CD14-positive monocyte (primary cell): ENCODE results near the gene SLC32A1. TPM values are rescaled to one million over a fixed set of nuclear protein-coding genes. Genes with fewer than 3 reads are reported as not detected.

Experiments used
- DNase-seq, 3 donors: peaks; one replicate each; pipeline ENCODE4 v3.0.0-alpha.2; 2011 to 2022
- H2AFZ ChIP-seq: 2 replicates; pipeline ENCODE4 v1.6.0; 2012; ENCODE audit warnings: mild to moderate bottlenecking, low read depth, low read length, inconsistent platforms; ENCODE audit not compliant: insufficient read depth, poor library complexity, severe bottlenecking
- H3K27ac ChIP-seq, 2 donors: 1 replicate in 1 of 2; 2 replicates in 1 of 2; pipeline ENCODE4 v1.5.1; 2012 to 2013; ENCODE audit warnings: low read length in 2 of 2, control low read depth in 1 of 2, inconsistent platforms in 1 of 2, low read depth in 1 of 2, mild to moderate bottlenecking in 1 of 2
- H3K27me3 ChIP-seq, 2 donors: one replicate each; pipeline versions ENCODE4 v1.6.0 to v1.6.1; 2011 to 2013; ENCODE audit warnings: low read length in 2 of 2; ENCODE audit not compliant: control insufficient read depth in 2 of 2, insufficient read depth in 2 of 2
- H3K36me3 ChIP-seq, 2 donors: replicated peaks in 1 of 2; 1 replicate in 1 of 2; 2 replicates in 1 of 2; pipeline versions ENCODE4 v1.5.1 to v1.6.1; 2012 to 2013; ENCODE audit warnings: low read length in 2 of 2, control low read depth in 1 of 2, inconsistent platforms in 1 of 2, mild to moderate bottlenecking in 1 of 2; ENCODE audit not compliant: insufficient read depth in 2 of 2, control insufficient read depth in 1 of 2
- H3K4me1 ChIP-seq, 2 donors: 1 replicate in 1 of 2; 2 replicates in 1 of 2; pipeline versions ENCODE4 v1.5.1 to v1.6.1; 2012 to 2013; ENCODE audit warnings: low read length in 2 of 2, control low read depth in 1 of 2, inconsistent platforms in 1 of 2, mild to moderate bottlenecking in 1 of 2, moderate library complexity in 1 of 2; ENCODE audit not compliant: insufficient read depth in 2 of 2, control insufficient read depth in 1 of 2
- H3K4me2 ChIP-seq: replicated peaks from 2 replicates; pipeline ENCODE3; 2012; ENCODE audit warnings: low read length, moderate library complexity, mild to moderate bottlenecking; ENCODE audit not compliant: poor library complexity, severe bottlenecking; ENCODE audit errors: extremely low read depth
- H3K4me3 ChIP-seq, 3 experiments: fragments of 200-600 bp in 1 of 3; sonication (generic) in 1 of 3; replicated peaks in 1 of 3; 1 replicate in 2 of 3; 2 replicates in 1 of 3; pipeline ENCODE4 v1.5.1; 2011 to 2013; ENCODE audit warnings: low read length in 3 of 3, mild to moderate bottlenecking in 3 of 3, control low read depth in 2 of 3, low read depth in 2 of 3, inconsistent platforms in 1 of 3, moderate library complexity in 1 of 3
- H3K79me2 ChIP-seq: 2 replicates; pipeline ENCODE4 v1.6.0; 2012; ENCODE audit warnings: mild to moderate bottlenecking, control low read depth, inconsistent platforms, low read length, moderate library complexity; ENCODE audit not compliant: insufficient read depth
- H3K9ac ChIP-seq: 2 replicates; pipeline ENCODE4 v1.6.0; 2017; ENCODE audit warnings: low read length, mild to moderate bottlenecking; ENCODE audit not compliant: insufficient read depth, poor library complexity, severe bottlenecking
- H3K9me3 ChIP-seq, 2 donors: replicated peaks in 1 of 2; 1 replicate in 1 of 2; 2 replicates in 1 of 2; pipeline versions ENCODE4 v1.5.1 to v1.6.1; 2012 to 2013; ENCODE audit warnings: low read length in 2 of 2, control low read depth in 1 of 2; ENCODE audit not compliant: control insufficient read depth in 1 of 2, insufficient read depth in 1 of 2
- H4K20me1 ChIP-seq: 2 replicates; pipeline ENCODE4 v1.6.0; 2012; ENCODE audit warnings: mild to moderate bottlenecking, low read length, control low read depth, moderate library complexity; ENCODE audit not compliant: insufficient read depth
- H3K27ac Mint-ChIP-seq, 7 donors: one replicate each; pipeline ENCODE4 v1.8.0; 2020; ENCODE audit warnings: mild to moderate bottlenecking in 7 of 7, mixed read lengths in 7 of 7, moderate library complexity in 6 of 7, inconsistent platforms in 2 of 7
- H3K27me3 Mint-ChIP-seq, 3 donors: one replicate each; pipeline ENCODE4 v1.8.0; 2021 to 2022; ENCODE audit warnings: low read depth in 3 of 3, mild to moderate bottlenecking in 3 of 3, mixed read lengths in 3 of 3, moderate library complexity in 3 of 3, inconsistent platforms in 1 of 3
- H3K36me3 Mint-ChIP-seq, 2 donors: one replicate each; pipeline ENCODE4 v1.8.0; 2020; ENCODE audit warnings: mixed read lengths in 2 of 2, inconsistent platforms in 1 of 2, mild to moderate bottlenecking in 1 of 2
- H3K4me1 Mint-ChIP-seq: one replicate; pipeline ENCODE4 v1.8.0; 2020; ENCODE audit warnings: mild to moderate bottlenecking, mixed read lengths
- H3K4me3 Mint-ChIP-seq, 2 donors: one replicate each; pipeline ENCODE4 v1.8.0; 2020; ENCODE audit warnings: mild to moderate bottlenecking in 2 of 2, mixed read lengths in 2 of 2, moderate library complexity in 1 of 2
- H3K9me3 Mint-ChIP-seq, 7 donors: one replicate each; pipeline ENCODE4 v1.8.0; 2020 to 2022; ENCODE audit warnings: mixed read lengths in 7 of 7, mild to moderate bottlenecking in 6 of 7, moderate library complexity in 6 of 7, inconsistent platforms in 2 of 7
- WGBS: methylation state at CpG from one replicate; pipeline ENCODE4 v1.1.5; 2013; ENCODE audit warnings: missing lambda C conversion rate; ENCODE audit not compliant: insufficient coverage; 5-methylcytosine and 5-hydroxymethylcytosine counted together
- intact Hi-C, 2 donors: fragments of 100-400 bp; cut with micrococcal nuclease; formaldehyde crosslinking; loops; one replicate each; pipeline versions ENCODE4 v1.15.0 to v1.15.1; 2023
- polyA plus RNA-seq, 3 donors: library from polyadenylated mRNA; depleted of rRNA in 1 of 3; unstranded in 2 of 3; stranded (reverse) in 1 of 3; fragments of 300-500 nt in 2 of 3; fragments of >200 nt in 1 of 3; fragmentation: Illumina TruSeq in 2 of 3; gene quantifications; 1 replicate in 2 of 3; 2 replicates in 1 of 3; pipeline ENCODE4 v1.2.3, GENCODE V29; 2012 to 2021
- TF ChIP-seq, protein P1 (sequence below): fragments of 200-600 bp; IDR thresholded peaks from one replicate; pipeline ENCODE4 v1.8.0; 2022; ENCODE audit warnings: antibody characterized with exemption, mild to moderate bottlenecking

Gene SLC32A1
- polyA plus RNA-seq, 3 donors, result not detected

DNA sequence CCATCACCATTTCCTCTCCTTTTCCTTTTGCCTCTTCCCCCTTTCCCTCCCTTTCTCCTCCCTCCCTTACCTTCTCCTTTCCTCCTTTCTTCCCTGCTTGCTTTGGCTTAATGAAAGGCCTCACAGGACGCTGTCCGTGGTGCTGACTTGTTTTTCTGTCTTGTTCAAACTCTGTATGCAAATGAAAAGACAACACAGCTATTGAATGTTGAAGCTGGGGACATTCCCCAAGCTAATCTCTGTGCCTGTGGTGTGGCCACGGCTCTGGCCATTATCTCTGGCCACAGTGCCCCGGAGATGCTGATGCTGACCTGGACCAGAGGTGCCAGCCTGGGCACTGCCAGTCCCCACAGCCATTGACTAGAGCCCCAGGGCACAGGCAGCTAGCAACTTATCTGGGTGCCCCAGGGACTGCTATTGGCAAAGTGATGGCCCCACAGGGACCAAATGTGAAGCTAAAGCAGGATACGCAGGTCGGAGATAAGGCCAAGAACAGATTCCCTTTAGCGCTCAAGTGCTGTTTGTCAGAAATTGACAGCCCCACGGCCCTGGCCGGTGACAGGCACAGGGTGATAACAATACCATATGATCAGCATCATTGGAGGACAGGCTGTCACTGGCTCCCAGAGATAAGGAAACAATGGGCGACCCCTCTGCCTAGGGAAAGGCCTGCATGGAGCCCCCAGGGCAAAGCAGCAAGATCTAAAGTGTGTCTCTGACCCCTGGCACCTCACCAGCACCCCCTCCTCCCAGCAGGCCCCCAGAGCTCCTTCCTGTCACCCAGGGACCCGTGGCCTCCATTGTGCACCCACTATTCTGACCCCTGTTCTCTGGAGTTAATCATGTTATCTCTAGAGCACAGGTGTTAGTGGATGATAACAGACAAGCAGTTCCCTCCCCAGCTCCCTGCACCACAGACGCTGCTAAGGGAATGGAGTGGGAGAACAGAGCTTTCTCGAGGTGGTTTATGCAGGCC lies 31.6 kb upstream of the SLC32A1 start:
- no peaks in the 10 kb centered on the region for H3K4me1 Mint-ChIP-seq

DNA sequence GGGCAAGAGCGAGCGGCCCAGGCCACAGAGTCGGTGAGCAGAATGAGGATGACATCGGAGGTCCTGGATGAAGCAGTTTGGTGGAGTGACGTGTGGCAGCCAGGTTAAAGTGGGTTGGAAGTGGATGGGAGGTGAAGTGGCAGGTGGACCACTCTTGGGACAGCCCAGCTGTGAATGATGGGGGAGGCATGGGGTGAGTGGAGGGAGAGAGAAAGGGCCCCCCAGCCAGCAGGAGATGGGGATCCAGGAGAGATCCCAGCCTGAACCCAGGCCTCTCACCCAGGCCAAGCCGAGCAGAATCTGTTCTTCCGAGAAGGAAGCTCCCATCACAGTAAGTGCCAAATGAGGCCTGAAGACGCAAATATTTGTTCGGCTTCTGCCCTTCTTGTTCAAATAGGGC lies 27.0 kb upstream of the SLC32A1 start:
- Mint-ChIP-seq H3K4me3 (no peak overlapping the region), H3K27ac (no peak overlapping the region), H3K4me1 (no peaks in the 10 kb centered on the region), H3K27me3 (peaks cover 8 to 14% (median 11%) of the 10 kb centered on the region in 3 donors), H3K9me3 (no peaks in the 10 kb centered on the region), H3K36me3 (no peaks in the 10 kb centered on the region)
- H3K9me3 ChIP-seq, result no peaks in the 10 kb centered on the region
- no peak overlapping the region for H3K27ac ChIP-seq
- no peaks in the 10 kb centered on the region for H3K4me1 ChIP-seq
- DNase-seq, result no peak
- intact Hi-C loops, result no loop called here
- 85% methylated on average over 7 of the region's 9 CpGs for WGBS
- no peak overlapping the region for H3K9ac ChIP-seq
- H3K4me3 ChIP-seq, result no peak overlapping the region
- no peak overlapping the region for H2AFZ ChIP-seq
- H3K4me2 ChIP-seq, result no peak overlapping the region
- H3K79me2 ChIP-seq, result no peaks in the 10 kb centered on the region
- no peaks in the 10 kb centered on the region for H3K27me3 ChIP-seq
- no peaks in the 10 kb centered on the region for H4K20me1 ChIP-seq
- TF ChIP-seq, protein P1, sequence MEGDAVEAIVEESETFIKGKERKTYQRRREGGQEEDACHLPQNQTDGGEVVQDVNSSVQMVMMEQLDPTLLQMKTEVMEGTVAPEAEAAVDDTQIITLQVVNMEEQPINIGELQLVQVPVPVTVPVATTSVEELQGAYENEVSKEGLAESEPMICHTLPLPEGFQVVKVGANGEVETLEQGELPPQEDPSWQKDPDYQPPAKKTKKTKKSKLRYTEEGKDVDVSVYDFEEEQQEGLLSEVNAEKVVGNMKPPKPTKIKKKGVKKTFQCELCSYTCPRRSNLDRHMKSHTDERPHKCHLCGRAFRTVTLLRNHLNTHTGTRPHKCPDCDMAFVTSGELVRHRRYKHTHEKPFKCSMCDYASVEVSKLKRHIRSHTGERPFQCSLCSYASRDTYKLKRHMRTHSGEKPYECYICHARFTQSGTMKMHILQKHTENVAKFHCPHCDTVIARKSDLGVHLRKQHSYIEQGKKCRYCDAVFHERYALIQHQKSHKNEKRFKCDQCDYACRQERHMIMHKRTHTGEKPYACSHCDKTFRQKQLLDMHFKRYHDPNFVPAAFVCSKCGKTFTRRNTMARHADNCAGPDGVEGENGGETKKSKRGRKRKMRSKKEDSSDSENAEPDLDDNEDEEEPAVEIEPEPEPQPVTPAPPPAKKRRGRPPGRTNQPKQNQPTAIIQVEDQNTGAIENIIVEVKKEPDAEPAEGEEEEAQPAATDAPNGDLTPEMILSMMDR, result no peak
- no peaks in the 10 kb centered on the region for H3K36me3 ChIP-seq

More for the DNA sequence above, 31.6 kb upstream of the SLC32A1 start:
- Histone ChIP-seq H3K27ac (no peak overlapping the region), H3K4me3 (no peak overlapping the region), H2AFZ (no peak overlapping the region), H3K36me3 (no peaks in the 10 kb centered on the region), H3K27me3 (peaks cover 0 to 4% of the 10 kb centered on the region in 2 donors), H3K4me2 (no peak overlapping the region), H3K79me2 (no peaks in the 10 kb centered on the region), H4K20me1 (no peaks in the 10 kb centered on the region), H3K9me3 (no peaks in the 10 kb centered on the region), H3K9ac (no peak overlapping the region), H3K4me1 (no peaks in the 10 kb centered on the region)
- H3K36me3 Mint-ChIP-seq, result no peaks in the 10 kb centered on the region
- H3K4me3 Mint-ChIP-seq, result no peak overlapping the region
- H3K9me3 Mint-ChIP-seq, result peaks cover 0 to 2% (median 0%) of the 10 kb centered on the region in 7 donors
- no peak overlapping the region for H3K27ac Mint-ChIP-seq
- TF ChIP-seq, protein P1, result no peak
- 29% methylated on average over 9 of the region's 13 CpGs for WGBS
- no peak for DNase-seq
- intact Hi-C loops, result no loop called here
- H3K27me3 Mint-ChIP-seq, result peaks cover 4 to 9% (median 7%) of the 10 kb centered on the region in 3 donors
